HG02610 (cell line): ENCODE data around the gene FAM20C.

Experiments
- ATAC-seq: cut with Tn5 transposase; IDR thresholded peaks from one replicate; pipeline ENCODE4 v1.9.1; 2021; ENCODE audit warnings: mild to moderate bottlenecking, moderate library complexity; ENCODE audit not compliant: unreplicated experiment

Gene FAM20C

GRCh38 chr7:207418-208129 lies 15.2 kb downstream of the FAM20C start:
- ATAC-seq, result no peak

DNA sequence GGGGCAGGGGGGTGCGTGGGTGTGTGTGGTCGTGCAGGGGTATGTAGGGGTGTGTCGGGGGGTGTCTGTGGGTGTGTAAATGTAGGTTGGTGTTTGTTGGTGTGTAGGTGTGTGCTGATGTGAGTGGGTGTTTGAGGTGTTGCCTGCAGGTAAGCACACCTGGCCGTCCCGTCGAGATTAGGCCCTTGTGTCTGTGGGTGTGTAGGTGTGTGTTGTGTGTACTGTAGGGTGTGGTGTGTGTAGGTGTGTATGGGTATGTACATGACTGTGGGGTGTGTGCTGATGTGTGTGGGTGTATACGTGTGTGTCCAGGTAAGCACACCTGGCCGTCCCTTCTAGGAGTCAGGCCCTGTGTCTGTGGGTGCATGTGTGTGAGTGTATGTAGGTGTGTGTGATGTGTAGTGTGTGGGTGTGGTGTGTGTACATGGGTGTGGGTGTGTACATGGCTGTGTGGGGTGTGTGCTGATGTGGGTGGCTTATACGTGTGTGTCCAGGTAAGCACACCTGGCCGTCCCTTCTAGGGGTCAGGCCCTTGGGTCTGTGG lies 15.8 kb downstream of the FAM20C start:
- no peak for ATAC-seq

GRCh38 chr7:208816-209215 lies 16.4 kb downstream of the FAM20C start:
- ATAC-seq, result no peak

- no peak for ATAC-seq
These were observed 17.0 kb downstream of the FAM20C start for GRCh38 chr7:209416-209815.

- ATAC-seq, result no peak
These were observed 17.5 kb downstream of the FAM20C start for GRCh38 chr7:209906-210305.

DNA sequence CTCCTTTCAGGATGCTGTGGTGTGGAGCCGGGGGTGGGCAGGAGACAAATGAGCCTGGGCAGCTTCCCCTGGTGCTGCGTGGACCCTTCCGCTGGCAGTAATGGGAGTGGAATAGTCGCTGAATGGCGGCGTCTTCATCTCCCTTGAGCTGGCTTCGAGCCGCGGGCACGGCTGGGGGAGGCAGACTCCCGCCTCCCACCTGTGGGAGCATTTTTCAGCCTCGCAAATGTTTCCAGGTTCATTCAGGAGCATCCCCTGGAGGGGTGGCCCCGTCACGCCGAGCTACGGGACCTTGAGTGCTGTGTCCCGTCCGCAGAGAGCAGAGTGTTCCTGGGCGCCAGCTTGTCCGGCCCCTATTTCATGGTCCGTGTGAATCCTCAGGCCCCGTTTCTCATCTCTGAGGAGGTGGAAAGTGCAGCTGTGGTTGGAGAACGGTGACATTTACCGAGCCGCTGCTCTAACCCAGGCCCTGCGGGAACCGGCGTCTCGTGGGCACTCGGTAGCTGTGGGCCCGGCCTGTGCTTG lies 18.1 kb downstream of the FAM20C start:
- no peak for ATAC-seq

DNA sequence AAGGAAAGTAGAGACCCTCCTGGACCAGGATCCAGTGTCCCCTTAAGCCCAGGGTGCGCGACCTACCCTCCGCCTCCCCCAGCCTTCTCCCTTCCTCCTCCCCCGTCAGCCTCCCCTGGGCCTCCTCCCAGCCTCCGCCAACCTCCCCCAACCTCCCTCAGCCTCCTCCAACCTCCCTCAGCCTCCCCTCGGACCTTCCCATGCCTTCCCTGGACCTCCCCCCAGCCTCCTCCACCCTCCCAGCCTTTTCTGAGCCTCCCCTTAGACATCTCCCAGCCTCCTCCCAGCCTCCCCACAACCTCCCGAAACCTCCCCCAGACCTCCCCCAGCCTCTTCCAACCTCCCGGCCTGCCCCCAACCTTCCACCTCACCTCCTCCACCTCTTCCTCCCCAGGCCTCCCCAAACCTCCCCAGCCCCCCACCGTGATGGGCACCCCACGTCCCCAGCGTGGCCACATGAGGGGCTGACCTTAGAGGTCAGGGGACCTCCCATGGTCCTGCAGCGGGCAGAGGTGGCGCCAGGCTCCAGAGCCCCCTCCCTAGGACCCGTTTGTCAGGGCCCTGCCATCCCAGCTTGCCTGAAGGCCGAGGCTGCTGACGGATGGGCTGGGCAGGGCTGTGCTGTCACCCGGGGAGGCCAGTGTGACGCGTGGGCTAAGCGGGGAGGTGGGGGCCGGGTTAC lies 18.8 kb downstream of the FAM20C start:
- ATAC-seq, result no peak

- ATAC-seq, result no peak
These were observed 19.3 kb downstream of the FAM20C start for GRCh38 chr7:211715-212058.

- ATAC-seq, result no peak
These were observed 20.4 kb downstream of the FAM20C start for GRCh38 chr7:212754-213153.

DNA sequence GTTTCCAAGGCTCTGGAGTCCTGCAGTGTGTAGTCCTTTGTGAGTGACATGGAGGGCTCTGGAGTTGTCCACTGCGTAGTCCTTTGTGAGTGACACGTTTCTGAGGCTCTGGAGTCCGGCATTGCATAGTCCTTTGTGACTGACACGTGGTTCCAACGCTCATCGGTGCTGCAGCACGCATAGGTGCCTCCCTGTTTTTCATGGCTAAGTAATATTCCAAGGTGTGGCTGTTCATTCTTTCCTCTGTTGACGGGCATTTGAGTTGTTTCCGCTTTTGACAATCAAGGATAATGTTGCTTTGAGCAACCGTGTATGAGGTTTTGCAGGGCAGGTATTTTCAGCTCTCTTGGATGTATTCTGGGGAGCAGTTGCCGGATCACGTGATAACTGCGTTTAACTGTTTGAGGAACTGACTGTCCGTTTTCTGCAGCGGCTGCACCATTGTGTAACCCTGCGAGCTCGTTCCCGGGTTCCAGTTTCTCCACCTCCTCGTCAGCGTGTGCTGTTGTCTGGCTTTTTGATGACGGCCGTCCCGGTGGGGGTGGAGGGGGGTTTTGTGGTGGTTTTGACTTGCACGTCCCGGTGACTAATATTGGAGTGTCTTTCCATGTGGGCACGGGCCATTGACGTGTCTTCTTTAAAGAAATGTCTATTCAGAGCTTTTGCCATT lies 21.1 kb downstream of the FAM20C start:
- no peak for ATAC-seq

GRCh38 chr7:214410-215212 lies 22.2 kb downstream of the FAM20C start:
- no peak for ATAC-seq

- no peak for ATAC-seq
These were observed 24.3 kb downstream of the FAM20C start for GRCh38 chr7:216360-217300.

DNA sequence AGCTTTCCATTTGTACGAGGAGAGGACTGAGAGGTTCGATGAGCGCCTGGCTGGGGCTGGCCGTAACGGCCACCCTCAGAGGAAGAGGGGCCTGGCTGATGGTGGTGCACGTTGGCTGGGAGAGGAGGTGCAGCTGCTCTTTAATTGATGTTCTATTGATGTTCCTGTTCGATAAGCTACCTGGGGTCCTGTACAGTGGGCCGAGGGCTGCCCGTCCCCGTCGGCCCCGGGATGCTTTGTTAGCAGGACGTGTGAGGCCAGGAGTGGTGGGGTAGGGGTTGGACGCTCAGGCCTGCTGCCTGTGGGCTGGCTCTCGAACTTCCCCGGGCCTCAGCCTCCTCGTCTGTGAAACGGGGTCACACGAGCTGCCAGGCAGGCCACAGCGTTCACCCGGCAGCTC lies 25.4 kb downstream of the FAM20C start:
- no peak for ATAC-seq

- ATAC-seq, result no peak
These were observed 25.9 kb downstream of the FAM20C start for GRCh38 chr7:218316-218715.

DNA sequence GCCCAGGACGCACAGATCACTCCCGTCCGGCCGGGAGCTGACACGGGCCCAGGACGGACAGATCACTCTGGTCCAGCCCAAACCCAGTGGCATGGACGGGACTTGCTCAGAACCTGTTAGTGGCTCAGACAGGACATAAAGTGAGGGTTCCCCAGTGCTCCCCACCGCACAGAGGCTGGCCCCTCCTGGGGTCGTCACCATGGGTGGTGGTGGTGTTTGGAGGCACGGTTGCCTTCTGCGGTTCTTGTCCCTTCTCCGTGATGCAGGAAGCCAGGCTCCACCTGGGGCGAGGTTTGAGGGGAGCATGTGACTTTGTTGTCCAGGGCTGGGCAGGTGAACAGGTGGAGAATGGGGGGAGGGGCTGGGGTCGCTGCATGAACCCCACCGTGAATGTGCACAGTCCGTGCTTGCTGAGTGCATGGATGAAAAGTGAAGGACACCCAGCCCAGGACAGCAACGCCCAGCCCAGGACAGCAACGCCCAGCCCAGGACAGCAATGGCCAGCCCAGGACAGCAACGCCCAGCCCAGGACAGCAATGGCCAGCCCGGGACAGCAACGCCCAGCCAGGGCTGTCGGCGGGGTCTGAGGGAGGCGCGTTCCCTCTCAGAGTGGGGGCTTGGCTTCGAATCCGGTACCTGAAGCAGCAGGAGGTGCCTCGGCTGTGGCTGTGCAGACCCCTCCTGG lies 26.7 kb downstream of the FAM20C start:
- no peak for ATAC-seq

- no peak for ATAC-seq
These were observed 27.3 kb downstream of the FAM20C start for GRCh38 chr7:219581-220150.

GRCh38 chr7:220151-220841 lies 27.9 kb downstream of the FAM20C start:
- no peak for ATAC-seq

- ATAC-seq, result no peak
These were observed 29.8 kb downstream of the FAM20C start for GRCh38 chr7:221978-222715.
